HEK293 (cell line): ENCODE data around the gene UBE2E1.

Experiments used
- BCL11A ChIP-seq: fragments of 450-650 bp; formaldehyde crosslinking; IDR thresholded peaks from 2 replicates; pipeline ENCODE4 v1.5.1; 2016; ENCODE audit warnings: low read depth, missing biosample characterization, missing genetic modification characterization
- CTCF ChIP-seq: fragments of 450-650 bp; formaldehyde crosslinking; IDR thresholded peaks from 2 replicates; pipeline ENCODE4 v1.5.1; 2016; ENCODE audit warnings: missing biosample characterization, missing genetic modification characterization
- YY1 ChIP-seq: fragments of 450-650 bp; formaldehyde crosslinking; IDR thresholded peaks from 2 replicates; pipeline ENCODE4 v1.5.1; 2018; ENCODE audit warnings: missing biosample characterization, missing genetic modification characterization
- ZSCAN30 ChIP-seq: fragments of 450-650 bp; IDR thresholded peaks from 2 replicates; pipeline ENCODE4 v1.5.1; 2018; ENCODE audit warnings: missing biosample characterization, mild to moderate bottlenecking, missing genetic modification characterization, moderate library complexity

- TF ChIP-seq BCL11A (no peak), ZSCAN30 (tag by site-specific recombination) (no peak), YY1 (no peak), CTCF (tag by site-specific recombination) (no peak)
Measured at GRCh38 chr3:23843869-23844268, 38.1 kb downstream of the UBE2E1 start.
